ENCODE results near the gene GABARAPL2.
"Not testable (repeated sequence)": the region's sequence is repeated elsewhere in the genome, so short reads cannot be mapped to it uniquely, and the experiment has no call there.

The GABARAPL2 gene

DNA sequence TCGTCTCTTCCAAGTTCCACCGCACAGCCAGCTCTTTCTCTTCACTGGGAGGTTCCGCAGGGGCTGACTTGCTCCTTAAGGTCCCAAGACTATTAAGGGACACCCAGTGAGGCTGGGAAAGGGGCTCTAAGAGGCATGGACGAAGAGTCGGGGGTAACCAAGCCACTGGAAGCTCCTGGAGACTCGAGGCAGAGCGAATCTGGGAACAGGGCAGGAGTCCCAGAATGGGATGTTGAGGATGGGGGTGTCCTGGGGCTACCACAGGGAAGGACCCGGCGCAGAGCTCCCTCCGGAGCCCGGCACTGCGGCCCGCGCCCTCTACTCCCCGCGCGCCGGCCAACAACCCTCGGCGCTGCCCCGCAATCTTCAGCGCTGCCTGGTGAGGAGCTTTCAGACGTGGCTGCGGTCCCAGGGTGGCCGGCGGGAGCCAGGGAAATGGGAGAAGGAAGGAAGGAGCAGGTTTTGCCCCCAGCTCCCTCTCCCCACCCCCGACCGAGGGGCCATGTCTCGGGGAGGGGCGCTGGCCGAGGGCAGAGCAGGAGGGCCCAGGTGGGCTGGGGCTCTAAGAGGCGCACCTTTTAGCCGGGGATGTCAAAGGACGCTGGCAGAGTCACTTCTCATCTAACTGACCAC lies 30.9 kb upstream of the GABARAPL2 start:
- Histone ChIP-seq H3K27me3 (ENCODE audit: control insufficient read depth in 1 of 2, insufficient read depth in 2 of 2, low read length in 2 of 2) (no peaks in the 10 kb centered on the region), H3K4me1 (ENCODE audit: control insufficient read depth in 1 of 2, insufficient read depth in 2 of 2, low read length in 2 of 2) (peaks cover 12 to 29% of the 10 kb centered on the region in 2 donors), H3K9me3 (ENCODE audit: control insufficient read depth in 1 of 2, low read length in 2 of 2) (no peaks in the 10 kb centered on the region), H3K27ac (ENCODE audit: low read depth, low read length) (peak overlapping the region; percentile 78), H3K36me3 (ENCODE audit: control insufficient read depth in 1 of 2, insufficient read depth in 2 of 2, low read length in 2 of 2) (peaks cover 6 to 15% of the 10 kb centered on the region in 2 donors), H3K9ac (ENCODE audit: low read depth in 1 of 2, low read length in 2 of 2) (peak overlapping the region; percentile 86 to 92), H3K4me3 (ENCODE audit: low read depth in 1 of 2, low read length in 2 of 2) (peak overlapping the region; percentile 84)

DNA sequence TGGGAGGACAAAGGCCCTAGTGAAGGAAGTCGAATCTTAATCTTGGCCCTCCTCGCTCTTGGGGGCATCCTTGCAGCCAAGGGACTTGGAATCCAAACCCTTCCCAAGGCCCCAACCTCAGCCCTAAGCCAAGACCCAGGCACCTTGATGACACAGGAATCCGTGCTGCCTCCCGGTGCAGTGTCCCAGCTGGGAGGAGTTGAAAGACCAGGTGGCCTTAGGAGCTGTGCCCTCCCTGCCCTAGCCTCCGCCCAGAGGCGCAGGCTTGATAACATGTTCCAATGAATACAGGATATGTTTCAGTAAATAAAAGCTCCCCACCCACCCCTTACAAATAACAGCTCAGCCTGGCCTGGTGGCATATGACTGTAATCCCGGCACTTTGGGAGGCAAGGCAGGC lies 30.3 kb upstream of the GABARAPL2 start, which contains the start of gene CHST5:
Gene CHST5 (minus strand): TSS at position 208 of the 400 bp plus-strand sequence. CDS start 5,724 bp downstream, outside the sequence.
- H3K27ac ChIP-seq (ENCODE audit: low read depth, low read length): peak within 1 kb of the TSS; percentile 78

DNA sequence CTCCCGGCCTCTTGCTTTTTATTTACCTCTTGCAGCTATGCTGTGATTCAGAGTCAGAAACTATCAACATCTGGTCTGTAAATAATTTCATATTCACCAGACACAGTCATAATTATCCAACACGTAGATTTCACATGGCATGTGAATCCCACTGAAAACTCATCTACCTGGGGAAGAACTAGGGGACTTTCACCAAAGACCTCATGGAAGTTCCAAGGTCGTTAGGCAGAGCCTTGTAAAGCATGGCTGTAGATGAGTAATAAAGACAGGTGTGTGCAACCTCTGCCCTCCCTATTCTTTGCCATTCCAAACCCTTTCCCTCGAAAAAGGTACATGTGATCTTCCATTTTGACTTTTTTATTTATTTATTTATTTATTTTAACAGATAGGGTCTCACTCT lies 28.4 kb upstream of the GABARAPL2 start:
- no peak overlapping the region for H3K4me3 ChIP-seq (ENCODE audit: low read depth in 1 of 2, low read length in 2 of 2)
- H3K27ac ChIP-seq (ENCODE audit: low read depth, low read length): no peak overlapping the region
- H3K36me3 ChIP-seq (ENCODE audit: control insufficient read depth in 1 of 2, insufficient read depth in 2 of 2, low read length in 2 of 2): peaks cover 0 to 3% of the 10 kb centered on the region in 2 donors
- peaks cover 33 to 40% of the 10 kb centered on the region in 2 donors for H3K4me1 ChIP-seq (ENCODE audit: control insufficient read depth in 1 of 2, insufficient read depth in 2 of 2, low read length in 2 of 2)
- H3K27me3 ChIP-seq (ENCODE audit: control insufficient read depth in 1 of 2, insufficient read depth in 2 of 2, low read length in 2 of 2): no peaks in the 10 kb centered on the region
- H3K9me3 ChIP-seq (ENCODE audit: control insufficient read depth in 1 of 2, low read length in 2 of 2): no peaks in the 10 kb centered on the region
- H3K9ac ChIP-seq (ENCODE audit: low read depth in 1 of 2, low read length in 2 of 2): no peak overlapping the region

More for the DNA sequence above, 30.3 kb upstream of the GABARAPL2 start, which contains the start of gene CHST5:
- Histone ChIP-seq H3K9ac (ENCODE audit: low read depth in 1 of 2, low read length in 2 of 2) (peak within 1 kb of the TSS; percentile 86 to 92), H3K27me3 (ENCODE audit: control insufficient read depth in 1 of 2, insufficient read depth in 2 of 2, low read length in 2 of 2) (no peaks in the 10 kb centered on the region), H3K4me3 (ENCODE audit: low read depth in 1 of 2, low read length in 2 of 2) (peak within 1 kb of the TSS; percentile 84), H3K4me1 (ENCODE audit: control insufficient read depth in 1 of 2, insufficient read depth in 2 of 2, low read length in 2 of 2) (peaks cover 18 to 34% of the 10 kb centered on the region in 2 donors), H3K36me3 (ENCODE audit: control insufficient read depth in 1 of 2, insufficient read depth in 2 of 2, low read length in 2 of 2) (peaks cover 6 to 15% of the 10 kb centered on the region in 2 donors), H3K9me3 (ENCODE audit: control insufficient read depth in 1 of 2, low read length in 2 of 2) (no peaks in the 10 kb centered on the region)

DNA sequence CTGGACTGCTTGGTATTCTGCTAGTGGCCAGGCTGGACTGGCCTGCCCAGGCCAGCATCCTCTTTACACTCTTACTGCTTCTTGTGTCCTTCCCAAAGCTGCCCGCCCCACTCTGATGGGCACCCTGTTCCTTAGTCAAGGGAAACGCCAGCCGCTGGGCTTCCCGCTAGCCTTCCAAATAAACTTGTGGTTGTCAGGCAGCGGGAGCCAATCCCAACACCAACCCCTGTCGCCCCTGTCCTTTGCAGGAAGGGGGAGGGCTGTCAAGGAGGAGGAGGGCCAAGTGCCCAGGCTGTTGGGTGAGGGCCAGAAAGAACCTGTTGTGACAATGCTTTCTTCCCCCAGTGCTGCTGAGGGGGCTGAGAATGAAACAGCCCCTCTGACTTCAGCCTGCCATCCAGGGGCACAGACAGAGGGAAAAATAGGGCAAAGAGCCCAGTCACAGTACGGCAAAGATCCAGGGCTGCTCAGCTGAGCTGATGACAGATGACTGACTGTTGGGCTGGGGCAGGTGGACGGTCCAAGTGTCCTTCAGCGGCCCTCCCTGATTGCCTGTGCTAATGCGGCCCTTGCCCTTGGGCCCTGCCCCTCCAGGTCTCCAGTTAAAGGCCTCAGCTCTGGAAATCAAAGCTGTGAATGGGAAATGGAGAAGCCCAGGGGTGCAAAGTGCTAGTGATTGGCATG lies 27.2 kb upstream of the GABARAPL2 start:
- not testable (repeated sequence) for H3K27me3 ChIP-seq (ENCODE audit: control insufficient read depth in 1 of 2, insufficient read depth in 2 of 2, low read length in 2 of 2); H3K9me3 ChIP-seq (ENCODE audit: control insufficient read depth in 1 of 2, low read length in 2 of 2); H3K4me3 ChIP-seq (ENCODE audit: low read depth in 1 of 2, low read length in 2 of 2); H3K9ac ChIP-seq (ENCODE audit: low read depth in 1 of 2, low read length in 2 of 2); H3K36me3 ChIP-seq (ENCODE audit: control insufficient read depth in 1 of 2, insufficient read depth in 2 of 2, low read length in 2 of 2); H3K27ac ChIP-seq (ENCODE audit: low read depth, low read length)
- peaks cover 36 to 42% of the 10 kb centered on the region in 2 donors for H3K4me1 ChIP-seq (ENCODE audit: control insufficient read depth in 1 of 2, insufficient read depth in 2 of 2, low read length in 2 of 2)

DNA sequence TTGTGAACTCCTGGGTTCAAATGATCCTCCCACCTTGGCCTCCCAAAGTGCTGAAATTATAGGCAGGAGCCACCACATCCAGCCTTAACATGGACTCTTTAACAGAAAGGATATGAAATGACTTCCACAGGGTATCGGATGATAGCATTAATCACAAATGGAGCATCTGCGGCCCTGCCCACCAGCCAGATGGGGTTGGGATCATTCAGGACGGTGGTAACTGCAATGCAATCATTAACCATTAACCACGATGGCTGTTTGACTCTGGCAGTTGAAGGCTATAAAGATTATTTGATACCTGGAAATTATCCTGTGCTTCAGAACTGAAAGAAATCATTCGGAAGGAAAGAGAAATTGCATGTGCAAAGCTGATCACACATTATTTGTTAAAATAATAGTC lies 24.9 kb upstream of the GABARAPL2 start:
- Histone ChIP-seq H3K9ac (ENCODE audit: low read depth in 1 of 2, low read length in 2 of 2) (no peak overlapping the region), H3K27me3 (ENCODE audit: control insufficient read depth in 1 of 2, insufficient read depth in 2 of 2, low read length in 2 of 2) (no peaks in the 10 kb centered on the region), H3K4me3 (ENCODE audit: low read depth in 1 of 2, low read length in 2 of 2) (no peak overlapping the region), H3K36me3 (ENCODE audit: control insufficient read depth in 1 of 2, insufficient read depth in 2 of 2, low read length in 2 of 2) (peaks cover 0 to 4% of the 10 kb centered on the region in 2 donors), H3K9me3 (ENCODE audit: control insufficient read depth in 1 of 2, low read length in 2 of 2) (no peaks in the 10 kb centered on the region), H3K4me1 (ENCODE audit: control insufficient read depth in 1 of 2, insufficient read depth in 2 of 2, low read length in 2 of 2) (peaks cover 41 to 46% of the 10 kb centered on the region in 2 donors), H3K27ac (ENCODE audit: low read depth, low read length) (no peak overlapping the region)

DNA sequence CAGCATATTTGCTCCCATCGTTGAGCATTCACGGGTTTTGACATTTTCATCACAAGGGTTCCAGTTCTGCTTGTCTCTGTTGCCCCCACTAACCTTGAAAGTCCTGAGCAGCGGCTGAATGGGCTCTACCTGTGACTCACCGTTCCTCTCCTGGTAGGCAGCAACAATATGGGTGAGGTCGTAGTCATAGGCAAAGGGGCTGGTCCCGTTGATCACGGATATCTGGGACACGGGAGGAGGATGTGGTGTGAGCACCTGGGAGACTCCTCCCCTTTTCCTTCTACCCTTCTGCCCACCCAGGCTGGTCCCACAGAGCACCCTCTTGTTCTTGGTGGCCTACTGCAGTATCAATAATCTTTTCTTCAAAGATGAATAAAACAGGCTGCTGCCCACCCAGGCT lies 23.7 kb upstream of the GABARAPL2 start:
- not testable (repeated sequence) for H3K9ac ChIP-seq (ENCODE audit: low read depth in 1 of 2, low read length in 2 of 2); H3K9me3 ChIP-seq (ENCODE audit: control insufficient read depth in 1 of 2, low read length in 2 of 2); H3K4me3 ChIP-seq (ENCODE audit: low read depth in 1 of 2, low read length in 2 of 2); H3K27ac ChIP-seq (ENCODE audit: low read depth, low read length); H3K36me3 ChIP-seq (ENCODE audit: control insufficient read depth in 1 of 2, insufficient read depth in 2 of 2, low read length in 2 of 2); H3K27me3 ChIP-seq (ENCODE audit: control insufficient read depth in 1 of 2, insufficient read depth in 2 of 2, low read length in 2 of 2)
- H3K4me1 ChIP-seq (ENCODE audit: control insufficient read depth in 1 of 2, insufficient read depth in 2 of 2, low read length in 2 of 2): peaks cover 39% of the 10 kb centered on the region in 2 donors

DNA sequence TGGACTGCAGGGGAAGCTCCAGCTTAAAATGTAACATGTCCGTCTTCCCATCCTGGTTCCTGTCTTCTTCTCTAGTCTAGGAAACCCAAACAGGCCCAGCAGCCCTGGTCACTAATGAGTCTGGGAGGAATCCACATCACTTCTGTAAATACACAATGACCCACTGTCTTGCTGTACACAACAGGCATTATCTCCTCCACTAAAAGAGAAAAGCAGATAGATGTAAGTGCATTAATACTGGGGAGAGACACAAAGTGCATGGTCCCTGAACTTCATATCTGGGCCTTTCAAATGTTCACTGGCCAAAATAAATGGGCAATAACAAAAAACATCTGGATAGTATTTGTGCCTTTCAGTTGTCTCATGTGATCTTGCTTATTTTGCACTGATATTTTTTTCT lies 20.3 kb upstream of the GABARAPL2 start:
- H3K36me3 ChIP-seq (ENCODE audit: control insufficient read depth in 1 of 2, insufficient read depth in 2 of 2, low read length in 2 of 2); H3K9me3 ChIP-seq (ENCODE audit: control insufficient read depth in 1 of 2, low read length in 2 of 2); H3K9ac ChIP-seq (ENCODE audit: low read depth in 1 of 2, low read length in 2 of 2); H3K4me3 ChIP-seq (ENCODE audit: low read depth in 1 of 2, low read length in 2 of 2); H3K27me3 ChIP-seq (ENCODE audit: control insufficient read depth in 1 of 2, insufficient read depth in 2 of 2, low read length in 2 of 2); H3K27ac ChIP-seq (ENCODE audit: low read depth, low read length): not testable (repeated sequence)
- peaks cover 24 to 27% of the 10 kb centered on the region in 2 donors for H3K4me1 ChIP-seq (ENCODE audit: control insufficient read depth in 1 of 2, insufficient read depth in 2 of 2, low read length in 2 of 2)

DNA sequence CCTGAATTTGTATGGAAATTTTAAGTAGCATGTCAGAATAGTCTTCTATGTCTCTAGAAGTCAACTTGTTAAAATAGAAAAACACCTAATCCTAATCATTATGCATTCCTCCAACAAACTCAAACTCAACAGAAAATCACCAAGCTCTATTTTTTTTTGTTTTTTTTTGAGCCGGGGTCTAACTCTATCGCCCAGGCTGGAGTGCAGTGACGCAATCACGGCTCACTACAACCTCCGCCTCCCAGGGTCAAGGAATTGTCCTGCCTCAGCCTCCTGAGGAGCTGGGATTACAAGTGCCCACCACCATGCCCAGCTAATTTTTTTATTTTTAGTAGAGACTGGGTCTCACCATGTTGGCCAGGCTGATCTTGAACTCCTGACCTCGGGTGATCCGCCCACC lies 19.9 kb upstream of the GABARAPL2 start:
- peaks cover 20 to 23% of the 10 kb centered on the region in 2 donors for H3K4me1 ChIP-seq (ENCODE audit: control insufficient read depth in 1 of 2, insufficient read depth in 2 of 2, low read length in 2 of 2)
- H3K9ac ChIP-seq (ENCODE audit: low read depth in 1 of 2, low read length in 2 of 2): no peak overlapping the region
- no peaks in the 10 kb centered on the region for H3K27me3 ChIP-seq (ENCODE audit: control insufficient read depth in 1 of 2, insufficient read depth in 2 of 2, low read length in 2 of 2)
- H3K9me3 ChIP-seq (ENCODE audit: control insufficient read depth in 1 of 2, low read length in 2 of 2): no peaks in the 10 kb centered on the region
- no peak overlapping the region for H3K4me3 ChIP-seq (ENCODE audit: low read depth in 1 of 2, low read length in 2 of 2)
- H3K27ac ChIP-seq (ENCODE audit: low read depth, low read length): no peak overlapping the region
- peaks cover 0 to 4% of the 10 kb centered on the region in 2 donors for H3K36me3 ChIP-seq (ENCODE audit: control insufficient read depth in 1 of 2, insufficient read depth in 2 of 2, low read length in 2 of 2)

DNA sequence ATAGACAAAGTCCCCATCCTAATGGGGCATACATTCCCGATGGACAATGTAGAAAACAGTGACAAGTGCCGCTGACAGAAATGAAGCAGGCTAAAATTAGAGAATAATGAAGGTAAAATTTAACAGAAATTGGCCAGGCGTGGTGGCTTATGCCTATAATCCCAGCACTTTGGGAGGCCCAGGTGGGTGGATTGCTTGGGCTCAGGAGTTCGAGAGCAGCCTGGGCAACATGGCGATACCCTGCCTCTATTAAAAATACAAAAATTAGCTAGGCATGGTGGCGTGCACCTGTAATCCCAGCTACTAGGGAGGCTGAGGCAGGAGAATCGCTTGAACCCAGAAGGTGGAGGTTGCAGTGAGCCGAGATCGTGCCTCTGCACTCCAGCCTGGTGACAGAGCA lies 17.7 kb upstream of the GABARAPL2 start:
- H3K4me3 ChIP-seq (ENCODE audit: low read depth in 1 of 2, low read length in 2 of 2); H3K9ac ChIP-seq (ENCODE audit: low read depth in 1 of 2, low read length in 2 of 2); H3K27me3 ChIP-seq (ENCODE audit: control insufficient read depth in 1 of 2, insufficient read depth in 2 of 2, low read length in 2 of 2); H3K27ac ChIP-seq (ENCODE audit: low read depth, low read length); H3K9me3 ChIP-seq (ENCODE audit: control insufficient read depth in 1 of 2, low read length in 2 of 2); H3K36me3 ChIP-seq (ENCODE audit: control insufficient read depth in 1 of 2, insufficient read depth in 2 of 2, low read length in 2 of 2): not testable (repeated sequence)
- H3K4me1 ChIP-seq (ENCODE audit: control insufficient read depth in 1 of 2, insufficient read depth in 2 of 2, low read length in 2 of 2): peaks cover 6 to 20% of the 10 kb centered on the region in 2 donors

DNA sequence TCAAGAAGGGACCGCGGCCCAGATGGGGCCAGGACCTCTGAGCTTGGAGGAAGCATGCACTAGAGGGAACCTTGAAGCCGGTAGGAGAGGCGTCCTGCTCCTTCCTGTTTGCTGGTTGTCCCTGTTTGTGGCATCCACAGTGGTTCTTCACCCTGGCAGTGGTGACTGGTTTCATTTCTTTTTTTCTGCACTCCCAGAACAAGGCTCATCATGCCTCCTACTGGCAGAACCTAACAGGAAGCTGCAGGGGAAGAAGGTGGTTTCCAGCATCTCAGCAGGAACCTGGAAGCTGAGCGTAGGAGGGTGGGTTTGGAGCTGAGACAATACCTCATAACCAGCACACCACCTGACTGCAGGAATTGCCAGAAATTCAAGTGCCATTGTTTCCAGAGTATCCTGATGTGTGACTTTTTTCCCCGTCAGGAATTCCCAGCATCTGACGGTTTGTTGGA lies 15.9 kb upstream of the GABARAPL2 start:
- Histone ChIP-seq H3K4me3 (ENCODE audit: low read depth in 1 of 2, low read length in 2 of 2) (peak overlapping the region; percentile 50 to 69), H3K36me3 (ENCODE audit: control insufficient read depth in 1 of 2, insufficient read depth in 2 of 2, low read length in 2 of 2) (no peaks in the 10 kb centered on the region), H3K27ac (ENCODE audit: low read depth, low read length) (no peak overlapping the region), H3K4me1 (ENCODE audit: control insufficient read depth in 1 of 2, insufficient read depth in 2 of 2, low read length in 2 of 2) (peaks cover 5 to 9% of the 10 kb centered on the region in 2 donors), H3K9ac (ENCODE audit: low read depth in 1 of 2, low read length in 2 of 2) (peak overlapping the region; percentile 12 to 39), H3K27me3 (ENCODE audit: control insufficient read depth in 1 of 2, insufficient read depth in 2 of 2, low read length in 2 of 2) (no peaks in the 10 kb centered on the region), H3K9me3 (ENCODE audit: control insufficient read depth in 1 of 2, low read length in 2 of 2) (no peaks in the 10 kb centered on the region)
